HG03378 (cell line): Measurements from ENCODE around the gene ADAMTSL2.

Source experiments
- ATAC-seq: cut with Tn5 transposase; IDR thresholded peaks from one replicate; pipeline ENCODE4 v1.9.1; 2021; ENCODE audit warnings: mild to moderate bottlenecking, moderate library complexity; ENCODE audit not compliant: unreplicated experiment

The ADAMTSL2 gene

GRCh38 chr9:133534346-133535291 is at the start of gene ADAMTSL2:
TSS of gene ADAMTSL2 (plus strand) at chr9:133534704. CDS start at chr9:133536713, 2,009 bp downstream.
- ATAC-seq, result no peak

- no peak for ATAC-seq
Measured at GRCh38 chr9:133485531-133486260, 48.8 kb upstream of the ADAMTSL2 start.

GRCh38 chr9:133487331-133487725 is 47.2 kb upstream of the ADAMTSL2 start:
- no peak for ATAC-seq

DNA sequence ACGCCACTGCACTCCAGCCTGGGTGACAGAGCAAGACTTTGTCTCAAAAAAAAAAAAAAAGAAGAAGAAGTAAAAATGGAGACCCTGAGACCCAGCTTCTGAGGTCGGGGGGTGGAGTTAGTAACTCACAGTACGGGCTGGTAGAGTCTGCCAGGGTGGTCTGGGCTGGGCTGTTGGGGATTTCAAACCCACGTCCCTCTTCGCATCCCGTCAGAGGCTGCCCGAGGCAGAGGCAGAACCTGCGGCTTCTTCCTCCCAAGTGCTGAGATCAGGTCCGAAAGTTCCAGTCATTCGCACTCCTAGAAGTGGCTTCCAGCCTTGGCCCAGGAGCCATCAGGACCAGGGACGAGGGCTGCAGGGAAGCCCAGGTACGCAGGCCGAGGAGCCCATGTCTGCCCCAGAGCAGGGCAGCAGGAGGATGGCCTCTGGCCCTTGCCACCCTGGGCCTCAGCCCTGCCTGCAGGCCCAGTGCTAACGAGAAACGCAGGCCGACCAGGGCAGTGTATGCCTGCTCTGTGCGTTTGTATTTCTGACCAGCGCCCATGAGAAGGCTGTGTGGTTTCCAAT is 45.7 kb upstream of the ADAMTSL2 start:
- ATAC-seq, result no peak

DNA sequence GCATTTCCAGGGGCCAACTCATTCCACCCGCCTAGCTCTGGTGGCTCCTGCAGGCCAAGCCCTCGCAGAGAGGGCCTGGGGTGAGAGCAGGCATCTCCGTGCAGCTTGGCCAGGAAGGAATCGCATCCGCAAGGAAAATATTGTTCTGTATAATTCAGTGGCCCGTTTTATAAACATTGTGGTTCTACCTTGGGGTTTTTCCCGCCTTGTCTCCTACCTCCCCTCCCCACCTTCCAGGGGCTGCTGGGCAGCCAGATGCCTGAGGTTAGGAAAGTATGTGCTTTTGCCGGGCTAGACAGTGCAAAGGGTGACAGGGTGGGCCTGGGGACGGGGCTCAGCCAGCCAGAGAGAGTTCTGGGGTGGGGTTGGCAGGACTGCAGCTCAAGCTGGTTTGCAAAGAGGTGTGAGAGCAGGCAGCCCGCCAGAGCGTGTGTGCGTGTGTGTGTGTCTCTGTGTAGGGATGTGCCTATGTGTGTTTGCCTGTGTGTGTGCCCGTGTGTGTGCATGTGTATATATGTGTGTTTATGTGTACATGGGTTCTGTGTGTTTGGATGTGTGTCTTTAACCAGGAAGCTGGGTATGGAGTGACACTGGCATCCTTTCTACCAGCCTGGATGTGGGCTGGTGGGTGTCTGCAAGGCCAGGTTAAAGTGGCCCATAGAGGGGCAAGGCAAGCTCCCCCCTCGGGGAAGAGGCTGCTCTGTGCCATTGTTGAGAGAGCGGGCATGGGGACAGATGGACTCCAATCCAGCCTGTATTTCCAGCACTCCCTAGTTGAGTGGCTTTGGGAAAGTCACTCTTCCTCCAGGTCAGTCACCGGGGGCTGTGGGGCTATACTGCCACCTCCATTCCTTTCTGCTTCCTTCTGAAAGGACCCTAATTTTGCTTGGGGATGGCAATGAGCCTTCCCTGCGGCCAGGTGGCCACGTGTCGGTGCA is 45.0 kb upstream of the ADAMTSL2 start:
- ATAC-seq, result no peak

DNA sequence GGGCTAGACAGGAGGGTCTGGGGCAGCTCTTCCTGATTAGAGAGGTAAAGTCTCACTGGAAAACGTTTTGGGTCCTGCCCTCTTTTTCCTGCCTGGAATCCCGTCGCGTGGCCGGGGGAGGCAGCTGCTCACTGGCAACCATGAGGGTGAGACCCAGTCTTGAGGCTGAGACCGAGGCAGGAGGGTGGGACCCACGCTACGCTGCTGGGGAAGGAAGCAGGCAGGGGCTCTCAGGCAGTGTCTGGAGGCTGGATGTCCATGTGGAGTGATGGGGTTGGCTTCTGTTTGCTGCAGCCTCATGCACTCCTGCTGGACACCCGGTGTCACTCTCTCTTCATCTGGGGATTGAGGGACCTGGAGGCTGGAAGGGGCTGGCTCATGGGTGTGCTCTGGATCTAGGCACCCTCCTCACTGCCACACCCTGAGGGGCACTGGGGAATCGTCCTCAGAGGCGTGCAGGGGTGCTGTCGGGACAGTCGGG is 44.3 kb upstream of the ADAMTSL2 start:
- no peak for ATAC-seq

DNA sequence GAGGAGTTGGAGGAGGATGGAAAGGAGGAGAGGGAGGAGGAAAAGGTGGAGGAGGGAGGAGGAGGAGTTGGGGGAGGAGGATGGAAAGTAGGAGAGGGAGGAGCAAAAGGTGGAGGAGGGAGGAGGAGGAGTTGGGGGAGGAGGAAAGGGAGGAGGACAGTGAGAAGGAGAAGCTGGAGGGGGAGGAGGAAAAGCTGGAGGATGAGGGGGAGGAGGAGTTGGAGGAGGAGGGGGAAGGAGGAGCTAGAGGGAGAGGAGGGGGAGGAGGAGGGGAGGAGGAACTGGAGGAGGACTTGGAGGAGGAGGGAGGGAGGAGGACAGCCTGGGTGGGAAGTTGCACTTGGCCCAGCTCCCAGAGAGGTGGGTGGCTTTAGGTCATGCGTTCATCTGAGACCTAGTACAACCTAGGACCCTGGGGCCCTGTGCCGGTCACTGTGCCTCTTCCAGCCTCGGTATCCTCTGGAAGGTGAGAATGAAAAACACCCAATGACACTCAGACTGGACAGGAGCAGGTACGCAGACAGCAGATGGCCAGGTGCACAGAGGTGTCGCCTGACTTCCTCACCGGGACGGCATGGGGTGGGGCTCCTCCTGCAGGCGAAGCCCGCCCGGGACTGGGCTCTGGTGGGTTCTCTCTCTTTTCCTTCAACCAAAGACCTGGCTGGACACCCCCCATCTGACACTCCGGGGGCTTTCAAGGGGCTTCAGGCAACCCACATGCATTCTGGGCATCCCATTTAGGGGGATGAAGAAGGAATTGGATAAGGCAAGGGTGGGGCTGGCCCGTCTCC is 43.4 kb upstream of the ADAMTSL2 start:
- no peak for ATAC-seq

GRCh38 chr9:133491656-133491925 is 42.9 kb upstream of the ADAMTSL2 start:
- no peak for ATAC-seq

- ATAC-seq, result no peak
Measured at GRCh38 chr9:133492061-133493021, 42.2 kb upstream of the ADAMTSL2 start.

GRCh38 chr9:133493428-133493827 is 41.1 kb upstream of the ADAMTSL2 start:
- ATAC-seq, result no peak

- no peak for ATAC-seq
Measured at GRCh38 chr9:133493845-133494540, 40.5 kb upstream of the ADAMTSL2 start.

DNA sequence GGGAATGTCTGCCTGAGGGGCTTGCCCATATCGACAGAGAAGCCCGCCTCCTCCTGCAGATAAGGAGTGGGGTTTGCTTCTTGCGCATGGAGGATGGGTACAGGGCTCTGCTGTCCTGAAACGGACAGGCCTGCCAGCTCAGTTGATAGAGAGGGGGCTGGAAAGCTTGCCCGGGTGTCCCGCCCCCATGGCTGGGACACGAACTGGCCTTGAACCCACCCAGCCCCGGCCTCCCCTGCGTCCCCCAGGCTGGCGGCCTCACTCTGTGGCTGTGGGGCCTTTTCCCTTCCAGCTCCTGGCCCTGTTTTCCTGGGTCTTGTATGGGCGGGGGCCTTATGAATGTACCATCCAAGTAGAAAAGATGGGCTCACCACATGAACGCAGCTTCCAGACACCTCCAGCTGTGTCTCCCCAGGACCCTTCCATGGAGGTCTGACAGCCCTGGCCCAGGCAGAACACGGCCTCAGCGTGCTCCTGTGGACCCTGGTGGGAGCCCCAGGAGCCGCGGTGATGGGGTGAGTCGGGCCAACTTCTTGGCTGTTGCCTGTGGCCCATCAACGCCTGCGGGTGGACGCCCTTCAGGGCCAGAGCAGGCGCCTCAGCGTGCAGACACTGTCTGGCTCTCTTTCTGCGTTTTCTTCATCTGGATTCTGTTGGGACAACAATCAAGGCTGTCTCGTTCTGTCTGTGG is 39.7 kb upstream of the ADAMTSL2 start:
- no peak for ATAC-seq

GRCh38 chr9:133495327-133496293 is 38.9 kb upstream of the ADAMTSL2 start:
- no peak for ATAC-seq

- ATAC-seq, result no peak
Measured at GRCh38 chr9:133496861-133497842, 37.4 kb upstream of the ADAMTSL2 start.
